GM12875 (cell line): ENCODE data around the gene JAML.

Source experiments
- H3K4me3 ChIP-seq: one replicate; pipeline ENCODE4 v1.5.1; 2011; ENCODE audit warnings: low read depth, low read length, control low read depth
- TF ChIP-seq, protein P1 (sequence below): IDR thresholded peaks from 2 replicates; pipeline ENCODE4 v1.5.1; 2011; ENCODE audit warnings: low read depth, mild to moderate bottlenecking, control low read depth, inconsistent platforms, low read length, moderate library complexity, borderline replicate concordance; ENCODE audit not compliant: insufficient read depth

The JAML gene

DNA sequence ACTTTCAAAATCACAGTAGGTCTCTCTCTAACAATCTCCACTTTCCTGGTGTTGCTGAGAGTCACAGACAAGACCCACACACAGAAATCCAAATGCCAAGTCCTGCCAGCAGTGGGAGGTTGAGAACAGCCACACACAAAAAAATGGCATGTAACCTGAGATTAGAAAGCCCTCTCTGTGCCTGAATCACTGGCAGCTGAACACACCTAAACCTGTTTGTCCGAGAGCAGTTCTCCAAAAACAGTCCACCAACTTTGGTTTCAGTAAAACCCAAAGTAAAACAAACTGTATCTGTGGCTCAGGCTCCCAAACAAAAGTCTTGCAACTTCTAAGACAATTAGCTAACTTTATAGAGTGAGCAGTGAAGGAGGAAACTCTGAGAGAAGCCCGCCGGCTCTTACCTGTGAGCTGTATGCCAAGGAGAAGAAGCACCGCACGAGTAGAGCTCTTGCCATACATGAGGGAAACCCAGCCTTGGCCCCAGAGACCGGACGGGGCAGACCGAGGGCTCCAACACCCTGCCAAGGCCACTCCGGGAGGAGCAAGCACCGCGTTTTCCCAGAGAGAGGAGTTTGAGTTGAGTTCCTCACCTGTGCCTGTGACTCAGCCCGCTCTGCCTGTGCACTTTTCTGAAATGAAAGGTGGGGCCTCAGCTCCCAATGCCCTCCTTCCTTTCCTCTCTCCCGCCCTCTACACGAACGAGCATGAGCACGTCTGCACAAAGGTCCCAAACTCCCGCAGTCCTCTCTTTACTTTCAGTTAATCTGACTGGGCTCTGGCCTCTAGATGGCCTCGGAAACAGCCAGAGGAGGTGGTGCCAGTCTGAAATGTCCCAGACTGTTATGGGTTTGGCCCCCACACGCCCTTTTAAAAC is 39.1 kb upstream of the JAML start, which contains the start of gene MPZL2:
Gene MPZL2 (minus strand): TSS at position 603 of the 874 bp plus-strand sequence. CDS start 144 bp downstream, at position 459.
- no peak within 1 kb of the TSS for H3K4me3 ChIP-seq
- TF ChIP-seq, protein P1, sequence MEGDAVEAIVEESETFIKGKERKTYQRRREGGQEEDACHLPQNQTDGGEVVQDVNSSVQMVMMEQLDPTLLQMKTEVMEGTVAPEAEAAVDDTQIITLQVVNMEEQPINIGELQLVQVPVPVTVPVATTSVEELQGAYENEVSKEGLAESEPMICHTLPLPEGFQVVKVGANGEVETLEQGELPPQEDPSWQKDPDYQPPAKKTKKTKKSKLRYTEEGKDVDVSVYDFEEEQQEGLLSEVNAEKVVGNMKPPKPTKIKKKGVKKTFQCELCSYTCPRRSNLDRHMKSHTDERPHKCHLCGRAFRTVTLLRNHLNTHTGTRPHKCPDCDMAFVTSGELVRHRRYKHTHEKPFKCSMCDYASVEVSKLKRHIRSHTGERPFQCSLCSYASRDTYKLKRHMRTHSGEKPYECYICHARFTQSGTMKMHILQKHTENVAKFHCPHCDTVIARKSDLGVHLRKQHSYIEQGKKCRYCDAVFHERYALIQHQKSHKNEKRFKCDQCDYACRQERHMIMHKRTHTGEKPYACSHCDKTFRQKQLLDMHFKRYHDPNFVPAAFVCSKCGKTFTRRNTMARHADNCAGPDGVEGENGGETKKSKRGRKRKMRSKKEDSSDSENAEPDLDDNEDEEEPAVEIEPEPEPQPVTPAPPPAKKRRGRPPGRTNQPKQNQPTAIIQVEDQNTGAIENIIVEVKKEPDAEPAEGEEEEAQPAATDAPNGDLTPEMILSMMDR: no peak

DNA sequence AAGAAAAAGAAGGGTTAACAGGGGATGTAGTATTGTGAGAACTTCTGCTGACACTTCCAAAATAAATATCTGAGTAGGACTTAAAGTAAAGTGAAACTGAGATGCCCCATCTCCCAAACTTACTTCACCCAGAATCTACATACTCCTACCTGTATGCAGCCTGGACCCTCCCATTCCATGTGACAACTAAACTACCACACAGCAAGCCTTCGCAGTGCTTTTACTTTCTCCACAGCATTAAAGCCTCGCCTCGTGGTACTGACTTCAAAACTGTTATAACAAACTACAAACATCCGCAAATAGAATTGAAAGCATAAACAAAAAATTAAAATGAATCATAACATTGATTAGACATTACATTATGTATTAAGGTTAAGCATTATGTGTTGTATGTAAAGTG is 38.3 kb upstream of the JAML start:
- TF ChIP-seq, protein P1: no peak
- H3K4me3 ChIP-seq: no peak overlapping the region

DNA sequence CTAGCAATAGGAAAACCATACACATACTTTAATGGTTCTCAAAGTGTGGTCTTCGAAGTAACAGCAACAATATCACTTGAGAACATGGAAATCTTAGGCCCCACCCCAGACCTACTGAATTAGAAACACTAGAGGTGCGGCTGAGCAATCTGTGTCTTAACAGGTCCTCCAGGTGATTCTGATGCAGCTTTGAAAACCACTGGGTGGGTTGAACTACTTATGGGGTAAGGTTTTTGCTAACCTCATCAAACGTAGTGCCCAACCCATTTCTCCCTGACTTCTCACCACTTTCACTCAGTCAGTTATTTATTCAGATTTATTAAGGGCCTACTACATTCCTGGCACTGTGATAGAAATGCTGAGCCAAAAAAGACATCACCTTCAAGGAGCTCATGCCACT is 35.5 kb upstream of the JAML start:
- TF ChIP-seq, protein P1: no peak
- no peak overlapping the region for H3K4me3 ChIP-seq

DNA sequence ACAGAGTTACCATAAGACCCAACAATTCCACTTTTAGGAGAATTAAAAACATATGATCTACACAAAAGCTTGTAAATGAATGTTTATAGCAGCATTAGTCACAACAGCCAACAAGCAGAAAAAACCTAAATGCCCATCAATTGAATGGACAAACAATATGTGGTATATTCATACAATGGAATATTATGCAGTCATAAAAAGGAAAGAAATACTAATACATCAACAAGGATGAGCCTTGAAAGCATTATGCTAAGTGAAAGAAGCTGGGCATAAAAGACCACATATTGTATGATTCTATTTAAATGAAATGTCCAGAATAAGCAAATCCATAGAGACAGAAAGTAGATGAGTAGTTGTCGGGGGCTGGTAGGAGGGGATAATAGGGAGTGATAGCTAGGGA is 34.3 kb upstream of the JAML start:
- TF ChIP-seq, protein P1: no peak
- no peak overlapping the region for H3K4me3 ChIP-seq

DNA sequence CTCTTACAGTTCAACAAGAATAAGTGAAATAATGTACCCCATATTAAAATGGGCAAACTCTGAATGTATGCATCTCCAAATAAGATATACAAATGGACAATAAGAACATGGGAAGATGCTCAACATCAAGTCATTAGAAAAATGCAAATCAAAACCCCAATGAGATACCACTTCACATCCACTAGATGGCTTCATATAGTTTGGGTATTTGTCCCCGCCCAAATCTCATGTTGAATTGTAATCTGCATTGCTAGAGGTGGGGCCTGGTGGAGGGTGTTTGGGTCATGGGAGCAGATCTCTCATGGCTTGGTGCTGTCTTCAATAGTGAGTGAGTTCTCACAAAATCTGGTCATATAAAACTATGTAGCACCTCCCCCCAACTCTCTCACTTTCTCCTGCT is 33.6 kb upstream of the JAML start:
- TF ChIP-seq, protein P1: 0 out of 2 replicates have a peak, but pooled peaks have one; percentile 23
- no peak overlapping the region for H3K4me3 ChIP-seq

DNA sequence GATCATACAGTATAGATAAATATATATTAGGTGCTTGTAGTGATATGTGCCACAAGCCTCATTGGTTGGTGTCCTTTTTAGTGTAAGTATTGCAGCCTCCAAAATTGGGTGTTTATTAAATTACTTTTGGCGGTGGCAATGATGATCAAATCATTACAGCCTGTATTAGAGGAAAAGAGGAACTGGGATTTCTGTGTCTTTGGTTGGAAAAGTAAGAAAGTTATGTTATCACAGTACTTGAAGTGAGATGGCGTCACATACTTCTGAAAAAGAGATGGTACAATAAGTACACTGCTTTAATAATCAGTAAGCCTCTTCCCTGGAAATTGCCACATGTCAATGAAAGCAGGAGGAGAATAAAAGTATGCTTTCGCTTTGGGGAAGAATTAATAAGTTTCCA is 27.9 kb upstream of the JAML start:
- no peak overlapping the region for H3K4me3 ChIP-seq
- TF ChIP-seq, protein P1: no peak

DNA sequence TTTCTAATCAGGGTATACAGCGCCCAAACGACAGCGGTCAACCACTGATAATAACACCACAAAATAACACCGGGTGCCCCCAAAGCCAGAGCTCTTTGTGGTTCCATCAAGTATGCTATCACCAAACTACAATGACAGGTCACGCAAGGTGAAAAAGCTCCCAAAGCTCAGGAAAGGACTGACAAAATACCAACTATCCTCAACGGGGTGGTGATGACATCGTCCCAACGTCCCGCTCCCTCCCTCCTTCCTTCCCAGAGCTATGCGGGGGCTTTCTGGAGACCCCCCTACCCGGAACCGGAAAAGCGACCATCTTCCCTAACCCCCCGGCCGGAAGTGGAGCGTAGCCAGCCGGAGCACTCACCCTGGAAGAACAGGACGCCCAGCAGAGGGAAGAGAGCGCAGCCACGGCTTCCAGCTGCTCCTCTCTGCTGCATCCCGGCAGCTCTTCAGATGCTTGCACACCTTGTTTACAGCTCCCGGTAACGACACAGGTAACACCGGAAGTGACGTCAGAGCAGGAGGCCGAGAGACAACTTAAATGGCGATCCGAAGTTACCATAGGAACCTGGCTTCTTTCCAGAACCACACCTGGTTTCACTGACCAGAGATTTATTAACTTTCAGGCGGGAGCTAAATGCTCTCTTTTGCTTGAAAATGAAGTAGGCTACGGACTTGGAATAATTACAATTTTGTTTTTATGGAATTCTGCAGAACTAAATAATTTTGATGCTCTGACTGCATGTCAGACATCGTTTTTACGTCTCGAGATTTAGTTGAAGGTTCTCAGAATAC is 27.2 kb upstream of the JAML start, which contains the start of gene MPZL3:
Gene MPZL3 (minus strand): TSS at position 508 of the 795 bp plus-strand sequence. CDS start 71 bp downstream, at position 437.
- TF ChIP-seq, protein P1: no peak
- peak within 1 kb of the TSS; percentile 81 for H3K4me3 ChIP-seq
